Small intestine (tissue), 7 donors: ENCODE measurements around the gene LPIN1. TPM values are rescaled to one million over a fixed set of nuclear protein-coding genes. Genes with fewer than 3 reads are reported as not detected.
A peak's percentile ranks its signal among the peaks of the same experiment; 100 is the strongest.

ENCODE experiments used
- DNase-seq, 2 donors: peaks; one replicate each; pipeline versions ENCODE4 v3.0.0 to v3.0.0-alpha.2; 2013
- FAIRE-seq: peaks from 2 replicates; lab custom pipeline; 2012; peaks lifted over from hg19 to GRCh38; lab: Jason Lieb, UNC
- H3K27ac ChIP-seq, 3 donors: one replicate each; pipeline ENCODE4 v1.5.1; 2013; ENCODE audit warnings: low read length in 2 of 3, mild to moderate bottlenecking in 2 of 3, control low read depth in 1 of 3, inconsistent platforms in 1 of 3, low read depth in 1 of 3, moderate library complexity in 1 of 3
- H3K27me3 ChIP-seq, 3 donors: one replicate each; pipeline ENCODE4 v1.6.1; 2013; ENCODE audit warnings: low read length in 3 of 3, inconsistent platforms in 1 of 3; ENCODE audit not compliant: control insufficient read depth in 3 of 3, insufficient read depth in 3 of 3
- H3K36me3 ChIP-seq, 3 donors: one replicate each; pipeline ENCODE4 v1.6.1; 2013; ENCODE audit warnings: low read length in 3 of 3, inconsistent platforms in 1 of 3, low read depth in 1 of 3, mild to moderate bottlenecking in 1 of 3, moderate library complexity in 1 of 3; ENCODE audit not compliant: control insufficient read depth in 3 of 3, insufficient read depth in 2 of 3
- H3K4me1 ChIP-seq, 3 donors: one replicate each; pipeline ENCODE4 v1.6.1; 2013; ENCODE audit warnings: low read length in 2 of 3, inconsistent platforms in 1 of 3, low read depth in 1 of 3, mild to moderate bottlenecking in 1 of 3, moderate library complexity in 1 of 3; ENCODE audit not compliant: control insufficient read depth in 3 of 3, insufficient read depth in 2 of 3
- H3K4me3 ChIP-seq, 3 donors: one replicate each; pipeline ENCODE4 v1.5.1; 2013; ENCODE audit warnings: low read length in 3 of 3, control low read depth in 1 of 3, inconsistent platforms in 1 of 3, low read depth in 1 of 3, mild to moderate bottlenecking in 1 of 3, moderate library complexity in 1 of 3
- H3K9me3 ChIP-seq, 2 donors: one replicate each; pipeline ENCODE4 v1.6.1; 2013; ENCODE audit warnings: low read depth in 1 of 2, low read length in 1 of 2; ENCODE audit not compliant: control insufficient read depth in 2 of 2, insufficient read depth in 1 of 2
- WGBS, 3 donors: extraction: QIAGEN DNeasy Blood & Tissue Kit; methylation state at CpG; one replicate each; pipeline ENCODE4 v1.1.7; 2013; 5-methylcytosine and 5-hydroxymethylcytosine counted together
- polyA plus RNA-seq, 4 donors: library from polyadenylated mRNA; stranded (reverse) in 3 of 4; unstranded in 1 of 4; fragments of 200-250 nt in 3 of 4; fragments of 120-200 nt in 1 of 4; gene quantifications; one replicate each; pipeline versions ENCODE4 v1.2.1 to v1.2.3, GENCODE V29; 2013
- donor health status: healthy with polysubstance abuse.
- donor health status: control.
- donor health status: control.
- donor health status: Bipolar disorder and iron deficiency.
- donor health status: healthy.

Gene LPIN1
- polyA plus RNA-seq, 4 donors, result 7.2 to 17.1 (median 8.5) TPM

DNA sequence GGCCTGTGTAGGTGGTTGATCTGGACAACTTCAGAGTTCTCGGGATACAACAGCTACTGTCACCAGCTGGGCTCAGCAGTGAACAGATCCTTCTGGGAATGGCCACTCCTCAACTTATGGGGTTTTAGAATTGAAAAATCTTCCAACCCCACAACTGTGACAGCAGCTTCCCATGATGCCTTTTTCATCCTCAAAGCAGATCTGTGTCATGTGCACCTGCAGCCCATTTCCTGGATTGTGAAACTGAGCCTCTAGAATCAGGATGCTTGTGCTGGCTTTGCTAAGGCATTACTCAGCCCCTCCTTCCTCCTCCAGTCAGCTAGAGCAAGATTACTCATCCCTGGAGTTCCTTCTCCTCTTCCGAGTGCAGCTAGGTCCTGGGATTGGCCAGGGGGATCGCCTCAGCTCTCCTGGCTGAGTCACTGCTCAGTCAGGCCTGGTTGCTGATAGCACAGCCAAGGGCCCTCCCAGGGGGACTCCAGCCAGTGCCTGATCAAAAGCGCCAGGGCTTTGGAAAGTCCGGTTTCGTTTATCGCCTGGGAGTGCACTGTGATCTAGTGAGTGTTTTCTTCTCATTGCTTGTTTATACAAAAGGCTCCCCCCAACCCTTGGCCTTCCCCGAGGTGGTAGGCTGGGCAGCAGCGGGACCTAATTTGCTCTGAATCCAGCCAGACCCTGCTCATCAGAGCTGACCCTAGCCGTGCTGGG lies 2.4 kb upstream of the LPIN1 start:
- WGBS, 3 donors, result 8 to 17% (median 11%) methylated on average over 10 of the region's 10 CpGs
- Histone ChIP-seq H3K4me3 (no peak overlapping the region), H3K4me1 (peaks cover 6 to 33% (median 8%) of the 10 kb centered on the region in 3 donors)

DNA sequence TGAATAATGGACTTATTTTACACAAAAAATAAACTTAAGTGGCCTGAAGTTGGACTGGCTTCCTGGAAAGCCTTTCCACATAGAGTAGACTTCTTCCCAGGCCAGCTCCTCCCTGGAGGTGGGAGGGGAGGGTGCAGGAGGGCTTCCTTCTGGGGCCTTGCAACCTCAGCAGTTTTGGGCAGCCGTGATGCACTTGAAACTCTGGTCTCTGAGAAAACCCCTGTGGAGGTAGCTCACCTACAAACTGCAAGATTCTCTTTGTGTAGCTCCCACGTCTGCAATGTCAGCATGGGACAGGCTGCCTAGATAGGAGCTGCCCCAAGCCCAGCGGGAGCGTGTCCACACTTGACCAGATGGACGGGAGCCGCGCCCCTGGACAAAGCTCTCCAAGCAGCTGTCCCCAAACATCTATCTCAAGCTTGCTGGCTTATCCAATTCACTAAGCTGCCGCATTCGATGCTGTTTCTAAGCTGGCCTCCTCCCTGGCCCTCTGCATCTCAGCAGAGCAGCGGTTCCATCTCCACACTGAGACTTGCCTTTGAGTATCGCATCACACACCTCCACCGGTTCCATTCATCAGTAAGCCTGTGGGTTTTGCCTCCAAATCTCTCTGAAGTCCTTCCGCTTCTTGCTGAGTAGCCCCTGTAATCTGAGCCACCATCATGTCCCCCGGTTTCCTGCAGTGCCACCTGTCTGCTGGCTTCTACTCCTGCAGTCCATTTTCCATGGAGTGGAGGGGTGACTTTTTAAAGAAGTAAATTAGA lies 1.6 kb upstream of the LPIN1 start:
- Histone ChIP-seq H3K27me3 (no peaks in the 10 kb centered on the region), H3K4me1 (peaks cover 6 to 33% (median 9%) of the 10 kb centered on the region in 3 donors), H3K9me3 (no peaks in the 10 kb centered on the region), H3K27ac (peak overlapping the region; percentile 39 to 86 (median 58)), H3K4me3 (no peak overlapping the region), H3K36me3 (no peaks in the 10 kb centered on the region)
- FAIRE-seq, result no peak
- WGBS, 3 donors, result 59 to 79% (median 76%) methylated on average over 14 of the region's 14 CpGs
- DNase-seq, result peak in 1 of 2 donors; percentile 13

More for the DNA sequence above, 2.4 kb upstream of the LPIN1 start:
- Histone ChIP-seq H3K27ac (peak overlapping the region; percentile 39 to 86 (median 58)), H3K27me3 (no peaks in the 10 kb centered on the region), H3K9me3 (no peaks in the 10 kb centered on the region), H3K36me3 (no peaks in the 10 kb centered on the region)
- DNase-seq (peak; percentile 97 to 99), FAIRE-seq (no peak)

DNA sequence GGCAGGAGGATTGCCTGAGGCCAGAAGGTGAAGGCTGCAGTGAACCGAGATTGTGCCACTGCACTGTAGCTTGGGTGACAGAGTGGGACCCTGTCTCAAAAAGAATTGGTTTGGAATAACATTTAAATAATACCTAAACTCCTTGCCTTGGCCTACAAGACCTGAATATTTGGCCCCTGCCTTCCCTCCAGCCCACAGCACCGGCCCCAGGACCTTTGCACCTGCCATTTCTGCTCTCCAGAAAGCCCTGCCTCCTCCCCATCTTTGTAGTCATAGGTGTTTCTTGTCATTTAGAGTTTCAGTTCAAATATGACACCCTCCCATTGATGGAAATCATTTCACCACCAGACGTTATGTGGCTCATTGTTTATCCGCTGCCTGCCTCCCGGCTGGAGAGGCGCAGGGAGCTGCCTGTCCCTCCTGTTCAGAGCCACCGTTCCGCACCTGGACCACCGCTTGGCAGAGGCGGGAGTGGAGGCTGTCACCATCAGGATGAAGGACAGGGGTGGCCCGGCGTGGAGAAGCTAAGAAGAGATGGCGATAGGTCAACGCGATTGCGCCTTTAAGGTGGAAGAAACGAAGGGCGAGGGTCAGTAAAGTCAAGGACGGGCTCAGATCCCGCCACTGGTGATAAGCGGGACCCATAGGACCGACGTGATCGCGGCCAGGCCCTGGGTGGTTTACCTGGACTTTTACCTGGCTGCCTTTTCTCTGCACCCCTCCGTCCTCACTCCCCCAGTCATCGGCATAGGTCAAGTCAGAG lies 638 bp upstream of the LPIN1 start:
- DNase-seq, result no peak

DNA sequence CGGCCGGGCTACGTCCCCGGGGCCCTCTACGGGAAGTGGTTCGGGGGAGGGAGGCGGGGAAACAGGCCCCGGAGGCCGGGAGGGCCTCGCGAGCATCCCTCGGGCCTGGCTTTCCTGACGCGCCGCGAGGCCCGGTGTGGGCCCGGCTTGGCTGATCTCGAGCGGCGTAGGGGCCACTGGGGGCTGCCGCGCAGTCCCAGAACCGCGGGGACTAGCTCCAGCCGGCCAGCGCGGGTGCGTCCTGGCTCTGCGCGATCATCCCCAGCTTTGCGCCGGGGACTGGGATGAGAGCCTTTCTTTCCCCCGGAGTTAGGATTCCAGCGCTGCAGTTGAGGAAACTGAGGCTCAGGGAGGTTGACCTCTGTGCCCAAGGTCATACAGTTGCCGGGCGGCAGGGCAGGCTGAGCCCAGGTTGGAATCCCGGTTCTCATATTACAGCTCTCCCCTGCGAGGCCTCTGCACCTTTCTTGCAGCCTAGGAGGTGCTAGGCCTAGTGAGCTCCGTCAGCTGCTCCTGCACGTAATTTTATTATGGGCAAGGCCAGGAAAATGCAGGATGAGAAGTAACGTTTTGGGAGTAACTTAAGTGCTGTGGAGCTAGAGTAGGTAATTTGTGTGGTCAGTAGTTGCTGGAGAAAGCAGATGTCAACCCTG lies 501 bp downstream of the LPIN1 start:
- FAIRE-seq (no peak), DNase-seq (peak; percentile 52 to 75)
- WGBS, 3 donors, result 0 to 1% (median 1%) methylated on average over 30 to 42 of the region's 42 CpGs
- Histone ChIP-seq H3K27me3 (no peaks in the 10 kb centered on the region), H3K4me3 (peak overlapping the region; percentile 54 to 77 (median 61)), H3K36me3 (no peaks in the 10 kb centered on the region), H3K4me1 (peaks cover 6 to 33% (median 11%) of the 10 kb centered on the region in 3 donors), H3K9me3 (no peaks in the 10 kb centered on the region), H3K27ac (peak overlapping the region; percentile 64 to 89 (median 76))

More for the DNA sequence above, 638 bp upstream of the LPIN1 start:
- peak overlapping the region in 2 of 3 donors; percentile 40 to 77 for H3K4me3 ChIP-seq
- no peaks in the 10 kb centered on the region for H3K9me3 ChIP-seq
- 46 to 58% (median 50%) methylated on average over 27 of the region's 27 CpGs for WGBS, 3 donors
- FAIRE-seq, result no peak
- H3K4me1 ChIP-seq, result peaks cover 6 to 33% (median 11%) of the 10 kb centered on the region in 3 donors
- no peaks in the 10 kb centered on the region for H3K36me3 ChIP-seq
- H3K27ac ChIP-seq, result peak overlapping the region; percentile 30 to 73 (median 61)
- H3K27me3 ChIP-seq, result no peaks in the 10 kb centered on the region

DNA sequence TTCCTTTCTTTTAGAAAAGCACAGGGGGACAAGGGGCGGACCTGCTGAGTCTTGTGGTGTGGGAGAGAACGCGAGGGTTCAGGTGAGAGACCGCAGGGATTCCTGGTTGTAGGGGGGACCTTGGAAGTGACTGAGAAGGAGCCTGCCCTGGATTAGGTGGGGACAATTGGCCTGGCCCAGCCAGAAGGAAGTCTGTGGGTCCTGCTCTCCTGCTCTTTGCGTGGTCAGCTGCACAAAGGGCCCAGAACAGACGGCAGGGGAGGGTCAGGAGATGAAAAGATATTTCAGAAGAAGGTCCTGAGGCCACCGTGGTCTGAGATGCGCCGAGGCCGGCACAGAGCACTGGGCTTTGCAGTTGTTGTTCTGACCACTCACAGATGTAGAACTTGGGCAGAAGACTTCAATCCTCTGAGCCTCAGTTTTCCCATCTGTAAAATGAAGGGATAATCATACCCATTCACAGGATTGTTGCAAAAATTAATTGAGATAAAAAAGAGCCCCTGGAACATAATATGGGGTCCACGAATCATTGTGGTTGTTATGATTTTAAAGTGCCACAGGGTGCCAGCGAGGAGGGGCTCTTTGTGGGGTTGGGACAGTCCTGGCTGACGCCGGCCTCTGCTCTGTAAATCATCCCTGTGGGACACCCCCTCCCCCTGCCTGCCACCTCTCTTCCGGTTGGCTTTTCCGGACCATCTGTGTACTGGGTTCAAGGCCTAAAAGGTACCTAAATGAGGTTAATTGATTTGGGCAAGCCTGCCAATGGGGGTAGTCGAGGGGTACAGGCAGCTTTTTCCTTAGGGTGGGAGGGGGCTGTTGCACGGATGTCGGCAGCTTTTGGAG lies 1.8 kb downstream of the LPIN1 start:
- 70 to 81% (median 70%) methylated on average over 19 of the region's 19 CpGs for WGBS, 3 donors
- Histone ChIP-seq H3K27me3 (no peaks in the 10 kb centered on the region), H3K27ac (peak overlapping the region in 2 of 3 donors; percentile 26 to 79), H3K36me3 (no peaks in the 10 kb centered on the region), H3K9me3 (no peaks in the 10 kb centered on the region), H3K4me1 (peaks cover 13 to 36% (median 18%) of the 10 kb centered on the region in 3 donors), H3K4me3 (peak overlapping the region in 1 of 3 donors; percentile 77)
- FAIRE-seq (no peak), DNase-seq (no peak)

DNA sequence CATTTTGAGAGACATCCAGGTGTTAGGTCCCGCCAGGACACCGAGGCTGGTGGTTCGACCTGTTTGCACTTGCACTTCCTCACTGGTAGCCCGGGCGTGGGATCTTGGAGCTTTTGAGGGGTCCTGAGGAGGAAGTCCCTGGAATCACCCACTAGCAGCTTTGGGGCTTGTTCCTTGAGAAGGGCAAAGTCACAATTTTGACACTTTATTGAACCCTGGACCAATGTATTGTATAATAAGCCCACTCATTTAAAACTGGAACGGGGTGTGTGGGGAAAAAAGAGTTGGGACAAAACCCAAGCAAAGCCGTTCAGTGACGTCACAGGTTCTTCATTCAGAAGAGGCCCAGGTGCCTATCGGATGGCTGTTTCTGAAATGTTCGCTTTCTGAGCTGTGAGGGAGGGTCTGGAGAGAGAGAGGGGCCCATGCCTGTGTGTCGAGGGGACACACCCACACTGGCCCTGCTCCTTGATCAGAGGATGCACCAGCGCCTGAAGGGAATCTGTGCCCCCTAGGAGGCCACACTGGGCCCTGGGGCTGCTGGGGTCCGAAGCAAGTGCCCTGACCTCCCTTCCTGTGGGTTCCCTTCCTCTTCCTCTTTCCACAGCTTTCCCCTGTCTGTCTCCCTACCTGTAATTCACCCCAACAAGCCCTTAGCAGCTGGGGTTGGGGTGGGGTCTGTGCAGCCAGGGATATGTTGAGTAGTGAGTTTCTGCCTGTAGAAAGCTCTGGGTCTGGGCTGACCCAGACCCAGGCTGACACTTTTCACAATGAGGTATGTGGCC lies 2.6 kb downstream of the LPIN1 start:
- peak overlapping the region in 2 of 3 donors; percentile 6 to 79 for H3K27ac ChIP-seq
- no peaks in the 10 kb centered on the region for H3K27me3 ChIP-seq
- H3K4me3 ChIP-seq, result peak overlapping the region in 1 of 3 donors; percentile 1
- no peaks in the 10 kb centered on the region for H3K36me3 ChIP-seq
- DNase-seq, result no peak
- FAIRE-seq, result no peak
- H3K4me1 ChIP-seq, result peaks cover 9 to 35% (median 22%) of the 10 kb centered on the region in 3 donors
- H3K9me3 ChIP-seq, result no peaks in the 10 kb centered on the region
- WGBS, 3 donors, result 78 to 87% (median 80%) methylated on average over 13 of the region's 13 CpGs
